Thymus (tissue), 11 donors: ENCODE measurements around the gene GYPC. TPM values are rescaled to one million over a fixed set of nuclear protein-coding genes. Genes with fewer than 3 reads are reported as not detected.

Experiments used
- DNase-seq, 9 donors: peaks; one replicate each; pipeline ENCODE4 v3.0.0-alpha.2; 2013; ENCODE audit warnings: low spot score in 9 of 9, low read depth in 6 of 9, missing footprints in 1 of 9
- H3K27ac ChIP-seq, 2 donors: one replicate each; pipeline ENCODE4 v1.5.1; 2013; ENCODE audit warnings: control low read depth in 1 of 2, low read depth in 1 of 2, low read length in 1 of 2, mild to moderate bottlenecking in 1 of 2, moderate library complexity in 1 of 2
- H3K27me3 ChIP-seq, 2 donors: one replicate each; pipeline ENCODE4 v1.5.1; 2013; ENCODE audit warnings: low read length in 1 of 2; ENCODE audit not compliant: control insufficient read depth in 2 of 2, insufficient read depth in 1 of 2
- H3K36me3 ChIP-seq, 2 donors: one replicate each; pipeline ENCODE4 v1.5.1; 2013; ENCODE audit warnings: low read length in 1 of 2, mild to moderate bottlenecking in 1 of 2, moderate library complexity in 1 of 2; ENCODE audit not compliant: control insufficient read depth in 2 of 2, insufficient read depth in 2 of 2
- H3K4me1 ChIP-seq, 2 donors: one replicate each; pipeline ENCODE4 v1.5.1; 2013; ENCODE audit warnings: low read length in 2 of 2; ENCODE audit not compliant: control insufficient read depth in 2 of 2, insufficient read depth in 2 of 2
- H3K4me3 ChIP-seq, 2 donors: one replicate each; pipeline ENCODE4 v1.5.1; 2013; ENCODE audit warnings: low read length in 2 of 2, control low read depth in 1 of 2, mild to moderate bottlenecking in 1 of 2
- H3K9me3 ChIP-seq, 2 donors: one replicate each; pipeline ENCODE4 v1.5.1; 2013; ENCODE audit warnings: low read length in 1 of 2, mild to moderate bottlenecking in 1 of 2; ENCODE audit not compliant: control insufficient read depth in 2 of 2, insufficient read depth in 1 of 2
- WGBS: extraction: QIAGEN DNeasy Blood & Tissue Kit; methylation state at CpG from one replicate; pipeline ENCODE4 v1.1.7; 2013; 5-methylcytosine and 5-hydroxymethylcytosine counted together
- polyA plus RNA-seq: library from polyadenylated mRNA; stranded (reverse); fragments of 200-250 nt; gene quantifications from one replicate; pipeline ENCODE4 v1.2.3, GENCODE V29; 2013
- total RNA-seq: library from RNA; stranded (reverse); fragments of 120-200 nt; gene quantifications from one replicate; pipeline ENCODE4 v1.2.4, GENCODE V29; 2013
- donor health status: healthy.

Gene GYPC
- total and polyA plus RNA-seq, 2 donors = 83.2 to 136 TPM

DNA sequence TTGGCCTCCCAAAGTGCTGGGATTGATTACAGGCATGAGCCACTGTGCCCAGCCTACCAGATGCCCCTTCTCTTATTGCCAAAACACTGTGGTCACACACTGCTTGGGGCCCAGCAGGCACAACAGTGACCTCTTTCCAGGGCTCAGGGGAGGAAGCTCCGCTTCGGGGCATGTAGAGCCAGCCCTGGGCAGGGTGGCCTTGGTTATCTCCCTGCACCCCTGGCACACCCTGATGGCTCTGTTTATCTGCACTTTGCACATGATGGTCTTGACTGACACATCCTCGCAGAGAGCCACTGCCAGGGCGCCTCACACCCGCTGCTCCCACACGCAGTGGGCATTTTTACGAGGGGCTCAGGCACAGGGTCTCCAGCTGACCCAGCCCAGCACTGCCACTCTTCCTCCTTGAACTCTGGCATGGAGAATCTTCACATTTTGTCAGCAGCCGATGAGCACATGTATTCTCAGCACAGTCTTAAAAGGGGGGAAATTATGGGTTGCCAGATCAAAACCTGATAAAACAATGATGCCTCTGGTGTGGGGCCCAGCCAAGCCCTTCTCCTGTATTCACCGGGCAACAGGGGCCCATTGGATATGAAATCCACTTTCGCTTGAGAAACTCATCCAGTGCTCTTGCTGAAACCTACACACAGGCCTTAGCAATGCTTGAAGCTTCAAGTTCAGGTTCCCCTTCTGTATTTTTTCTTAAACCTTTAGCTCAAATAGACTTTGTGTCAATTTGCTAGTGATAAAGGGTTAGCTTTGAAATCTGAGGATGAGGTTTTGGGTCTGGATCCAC, 5.9 kb downstream of the GYPC start:
- 90% methylated on average over 10 of the region's 10 CpGs for WGBS
- peaks cover 29 to 87% of the 10 kb centered on the region in 2 donors for H3K4me1 ChIP-seq

DNA sequence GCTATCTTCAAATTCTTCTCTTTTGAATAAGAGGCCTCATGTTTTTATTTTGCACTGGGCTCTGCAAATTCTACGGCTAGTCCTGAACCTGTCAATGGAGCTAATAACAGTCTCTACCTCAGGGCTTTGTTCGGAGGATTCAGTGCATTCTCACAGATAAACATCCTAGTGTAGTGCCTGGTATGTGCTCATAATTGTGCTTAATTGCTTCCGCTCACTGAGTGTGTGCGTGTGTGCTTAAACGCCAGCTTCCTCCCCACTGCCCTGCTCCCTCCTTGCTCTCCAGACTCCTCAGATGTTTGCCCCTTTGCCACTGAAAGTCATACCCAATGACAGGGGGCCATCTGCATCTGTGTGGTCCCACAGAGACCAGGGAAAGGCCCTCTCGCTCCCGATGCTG, 6.7 kb downstream of the GYPC start:
- Histone ChIP-seq H3K27me3 (no peaks in the 10 kb centered on the region), H3K36me3 (peaks cover 0 to 12% of the 10 kb centered on the region in 2 donors), H3K9me3 (no peaks in the 10 kb centered on the region), H3K27ac (no peak overlapping the region), H3K4me1 (peaks cover 26 to 80% of the 10 kb centered on the region in 2 donors), H3K4me3 (no peak overlapping the region)
- peak in 1 of 9 donors; percentile 32 for DNase-seq
- 80% methylated on average over 7 of the region's 7 CpGs for WGBS

More for the DNA sequence above, 5.9 kb downstream of the GYPC start:
- Histone ChIP-seq H3K36me3 (peaks cover 0 to 11% of the 10 kb centered on the region in 2 donors), H3K27me3 (no peaks in the 10 kb centered on the region), H3K27ac (peak overlapping the region in 1 of 2 donors; percentile 57), H3K4me3 (no peak overlapping the region), H3K9me3 (no peaks in the 10 kb centered on the region)
- no peak for DNase-seq

DNA sequence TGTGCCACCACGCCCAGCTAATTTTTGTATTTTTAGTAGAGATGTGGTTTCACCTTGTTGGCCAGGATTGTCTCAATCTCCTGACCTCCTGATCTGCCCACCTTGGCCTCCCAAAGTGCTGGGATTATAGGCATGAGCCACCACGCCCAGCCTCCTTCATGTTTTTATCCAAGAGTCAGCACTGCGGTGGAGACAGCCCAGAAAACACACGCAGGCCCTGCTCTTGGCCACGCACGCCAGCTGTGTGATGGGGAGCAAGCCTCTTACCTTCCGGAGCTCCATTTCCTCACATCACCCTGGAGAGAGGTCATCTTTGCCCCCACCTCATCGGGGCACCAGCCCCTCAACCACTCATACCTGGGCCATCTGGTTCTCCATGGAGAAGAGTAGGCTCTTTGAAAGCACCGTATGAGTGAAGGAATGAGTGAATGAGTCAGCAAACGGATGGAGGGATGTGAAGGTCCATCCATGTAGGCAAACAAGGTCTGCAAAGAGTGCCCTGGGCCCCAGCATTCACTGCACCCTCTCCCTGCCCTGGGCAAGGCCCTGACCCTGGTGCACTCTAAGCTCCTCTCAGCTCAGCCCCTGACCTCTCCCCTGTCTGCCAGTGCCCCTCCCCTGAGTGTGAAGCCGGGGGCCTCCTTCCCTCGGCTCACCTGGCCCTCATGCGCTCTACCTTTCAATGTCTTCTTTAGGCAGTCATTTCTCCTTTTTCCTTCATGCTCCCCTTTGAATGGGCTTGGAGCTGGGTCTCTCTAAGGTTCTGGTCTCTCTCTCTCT, 7.4 kb downstream of the GYPC start:
- H3K4me1 ChIP-seq = peaks cover 19 to 72% of the 10 kb centered on the region in 2 donors
- 93% methylated on average over 13 of the region's 13 CpGs for WGBS

DNA sequence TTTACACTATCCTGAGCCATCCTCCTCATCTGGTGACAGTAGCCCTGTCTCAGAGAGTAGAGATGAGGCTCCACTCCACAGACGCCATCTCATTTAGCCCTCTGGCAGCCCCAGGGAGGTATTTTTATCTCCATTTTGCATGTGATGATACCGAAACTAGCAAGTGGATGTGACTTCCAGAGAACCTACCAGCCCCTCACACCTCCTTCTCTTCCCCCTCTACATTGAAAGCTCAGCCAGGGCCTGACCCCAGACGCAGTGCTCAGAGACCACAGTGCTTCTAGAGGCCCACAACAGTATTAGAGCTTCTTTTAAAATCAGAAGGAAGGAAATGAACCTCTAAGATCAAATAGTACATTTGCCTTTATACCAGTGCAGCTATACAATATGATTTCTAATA, 8.3 kb downstream of the GYPC start:
- H3K4me1 ChIP-seq = peaks cover 16 to 65% of the 10 kb centered on the region in 2 donors
- H3K4me3 ChIP-seq = no peak overlapping the region
- H3K27me3 ChIP-seq = no peaks in the 10 kb centered on the region
- peak overlapping the region in 1 of 2 donors; percentile 8 for H3K27ac ChIP-seq
- WGBS = 34% methylated on average over 3 of the region's 3 CpGs
- DNase-seq = peak in 1 of 9 donors; percentile 43
- no peaks in the 10 kb centered on the region for H3K9me3 ChIP-seq
- H3K36me3 ChIP-seq = peaks cover 0 to 15% of the 10 kb centered on the region in 2 donors

More for the DNA sequence above, 7.4 kb downstream of the GYPC start:
- H3K4me3 ChIP-seq = no peak overlapping the region
- no peaks in the 10 kb centered on the region for H3K9me3 ChIP-seq
- H3K27ac ChIP-seq = no peak overlapping the region
- no peaks in the 10 kb centered on the region for H3K27me3 ChIP-seq
- DNase-seq = no peak
- H3K36me3 ChIP-seq = peaks cover 0 to 15% of the 10 kb centered on the region in 2 donors

DNA sequence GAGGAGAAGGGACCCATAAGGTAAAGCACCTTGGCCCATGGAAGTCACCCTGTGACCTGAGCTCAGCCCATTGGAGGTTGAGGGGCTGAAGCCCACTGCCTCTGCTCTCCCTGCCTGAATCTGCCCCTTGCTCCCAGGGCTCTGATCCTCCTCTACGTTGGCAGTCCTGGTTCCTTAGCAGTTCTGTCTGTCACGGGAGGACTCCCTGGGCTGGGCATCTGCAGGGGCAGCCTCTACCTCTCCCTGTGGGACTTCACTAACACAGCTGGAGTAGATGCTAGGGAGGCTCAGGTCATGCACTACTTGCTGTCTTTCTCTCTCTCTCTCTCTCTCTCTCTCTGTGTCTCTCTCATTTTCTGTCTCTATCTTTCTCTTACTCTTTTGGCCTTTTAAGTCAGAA, 8.7 kb downstream of the GYPC start:
- Histone ChIP-seq H3K27me3 (no peaks in the 10 kb centered on the region), H3K36me3 (peaks cover 0 to 15% of the 10 kb centered on the region in 2 donors), H3K4me1 (peaks cover 12 to 61% of the 10 kb centered on the region in 2 donors), H3K4me3 (no peak overlapping the region), H3K9me3 (no peaks in the 10 kb centered on the region), H3K27ac (peak overlapping the region in 1 of 2 donors; percentile 8)
- DNase-seq = no peak
- 87% methylated on average over 2 of the region's 2 CpGs for WGBS

DNA sequence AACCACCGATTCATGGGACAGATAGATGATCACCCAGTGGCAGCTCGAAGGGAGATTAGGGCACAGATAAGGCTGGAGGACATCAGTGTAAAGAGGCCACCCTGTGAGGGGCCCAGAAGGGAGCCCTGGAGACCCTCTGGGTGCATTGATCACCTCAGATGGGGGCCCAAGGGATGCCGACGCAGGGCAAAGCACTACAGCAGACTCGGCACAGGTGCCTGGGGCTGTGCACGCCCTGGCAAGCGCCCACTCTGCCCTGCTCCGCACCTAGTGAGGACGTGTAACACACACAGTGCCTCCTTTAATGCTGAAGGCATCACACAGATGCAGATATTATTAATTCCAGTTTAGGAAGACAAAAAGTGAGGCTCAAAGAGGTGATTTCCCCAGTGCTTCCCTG, 9.5 kb downstream of the GYPC start:
- WGBS = 91% methylated on average over 9 of the region's 9 CpGs
- H3K27me3 ChIP-seq = no peaks in the 10 kb centered on the region
- no peak overlapping the region for H3K4me3 ChIP-seq
- H3K36me3 ChIP-seq = peaks cover 5 to 15% of the 10 kb centered on the region in 2 donors
- H3K27ac ChIP-seq = no peak overlapping the region
- no peak for DNase-seq
- H3K9me3 ChIP-seq = no peaks in the 10 kb centered on the region
- peaks cover 6 to 53% of the 10 kb centered on the region in 2 donors for H3K4me1 ChIP-seq

DNA sequence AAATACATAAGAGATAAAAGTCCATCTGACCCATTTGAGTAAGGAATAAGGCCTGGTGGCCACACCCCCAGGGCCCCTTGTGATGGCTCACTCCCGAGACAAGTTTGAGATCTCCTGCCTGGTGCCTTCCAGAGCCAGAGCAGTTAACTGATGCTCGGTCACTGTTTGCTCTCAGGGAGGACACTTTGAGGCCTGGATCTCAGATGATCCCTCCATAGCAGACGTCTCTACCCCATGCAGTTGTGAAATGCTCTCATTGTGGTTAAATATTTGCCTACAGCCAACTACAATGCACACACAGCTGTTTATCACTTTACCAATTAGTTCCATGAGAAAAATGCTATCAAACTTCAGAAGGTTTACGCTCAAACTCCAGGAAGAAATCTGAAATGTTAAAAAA, 12.3 kb downstream of the GYPC start:
- H3K4me1 ChIP-seq = peaks cover 6 to 29% of the 10 kb centered on the region in 2 donors
- no peak overlapping the region for H3K27ac ChIP-seq
- DNase-seq = no peak
- peaks cover 5 to 16% of the 10 kb centered on the region in 2 donors for H3K36me3 ChIP-seq
- no peak overlapping the region for H3K4me3 ChIP-seq
- H3K27me3 ChIP-seq = no peaks in the 10 kb centered on the region
- WGBS = 95% methylated on average over 4 of the region's 4 CpGs
- H3K9me3 ChIP-seq = no peaks in the 10 kb centered on the region

DNA sequence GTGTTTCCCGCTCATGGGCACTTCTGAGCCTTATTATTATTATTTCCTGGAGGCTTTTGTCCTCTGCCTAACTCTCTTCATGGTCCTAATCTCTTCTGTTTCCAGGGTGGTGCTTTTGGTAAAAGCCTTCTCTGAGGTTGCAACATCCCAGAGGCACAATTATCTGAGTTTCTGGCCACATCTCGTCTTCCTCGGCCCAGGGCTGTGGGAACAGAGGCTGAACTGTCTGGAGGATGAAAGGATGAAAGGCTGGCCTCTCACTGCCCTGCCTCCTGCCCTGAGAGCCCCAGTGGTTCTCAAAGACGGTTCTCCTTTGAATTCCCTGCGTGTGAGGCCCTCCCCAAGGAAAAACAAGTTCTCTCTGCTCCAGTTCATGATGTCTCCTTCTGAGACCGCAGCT, 13.8 kb downstream of the GYPC start:
- Histone ChIP-seq H3K36me3 (peaks cover 5 to 15% of the 10 kb centered on the region in 2 donors), H3K9me3 (peaks cover 0 to 5% of the 10 kb centered on the region in 2 donors), H3K4me1 (peaks cover 5 to 14% of the 10 kb centered on the region in 2 donors), H3K27ac (no peak overlapping the region), H3K27me3 (no peaks in the 10 kb centered on the region), H3K4me3 (no peak overlapping the region)
- 90% methylated on average over 6 of the region's 6 CpGs for WGBS
- no peak for DNase-seq

DNA sequence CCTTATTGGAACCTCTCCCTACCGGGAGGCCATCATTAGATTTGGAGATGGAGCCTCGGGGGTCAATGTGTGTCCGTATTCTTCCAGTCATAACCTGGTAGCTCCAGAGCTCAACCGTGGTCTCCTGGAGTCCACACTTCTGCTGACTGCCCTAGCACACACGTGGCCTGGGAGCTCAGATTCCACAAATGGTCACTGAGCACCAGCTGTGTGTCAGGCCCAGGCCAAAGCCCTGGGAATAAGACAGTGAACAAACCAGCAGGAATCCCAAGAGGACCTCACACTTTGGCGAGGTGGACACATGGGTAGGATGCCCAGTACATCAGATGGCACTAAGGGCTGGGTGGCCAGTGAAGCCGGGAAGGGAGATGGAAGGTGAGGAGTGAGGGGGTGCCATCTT, 15.5 kb downstream of the GYPC start:
- 99% methylated on average over 7 of the region's 7 CpGs for WGBS
- Histone ChIP-seq H3K27ac (peak overlapping the region in 1 of 2 donors; percentile 8), H3K9me3 (peaks cover 0 to 11% of the 10 kb centered on the region in 2 donors), H3K27me3 (no peaks in the 10 kb centered on the region), H3K36me3 (peaks cover 5 to 15% of the 10 kb centered on the region in 2 donors), H3K4me3 (no peak overlapping the region), H3K4me1 (no peaks in the 10 kb centered on the region)
- DNase-seq = no peak
